Measurements from ENCODE around the gene GRHL1.

GRHL1 gene

DNA sequence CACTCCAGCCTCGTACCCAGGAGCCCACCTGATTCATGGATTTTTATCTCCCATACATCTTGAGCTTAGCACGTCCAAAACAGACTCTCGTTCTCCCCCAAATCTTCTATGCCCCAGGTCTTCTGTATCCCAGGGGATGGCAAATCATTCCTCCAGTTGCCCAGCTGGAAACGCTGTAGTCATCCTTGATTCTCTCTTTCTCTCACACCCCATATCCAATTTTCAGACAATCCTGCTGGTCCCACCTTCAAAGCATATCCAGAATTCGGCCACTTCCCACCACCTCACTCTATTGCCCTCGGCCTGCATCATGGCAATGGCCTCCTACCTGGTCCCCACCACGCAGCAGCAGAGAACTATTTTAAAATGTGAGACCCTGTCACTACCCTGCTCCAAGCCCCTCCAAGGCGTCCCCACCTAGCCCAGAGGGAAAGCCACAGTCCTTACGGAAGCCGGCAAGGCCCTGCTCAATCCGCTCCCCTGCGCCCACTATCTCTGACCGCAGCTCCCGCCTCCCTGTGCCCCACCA is 1.4 kb upstream of the GRHL1 start:
- DNase-seq = no peak

DNA sequence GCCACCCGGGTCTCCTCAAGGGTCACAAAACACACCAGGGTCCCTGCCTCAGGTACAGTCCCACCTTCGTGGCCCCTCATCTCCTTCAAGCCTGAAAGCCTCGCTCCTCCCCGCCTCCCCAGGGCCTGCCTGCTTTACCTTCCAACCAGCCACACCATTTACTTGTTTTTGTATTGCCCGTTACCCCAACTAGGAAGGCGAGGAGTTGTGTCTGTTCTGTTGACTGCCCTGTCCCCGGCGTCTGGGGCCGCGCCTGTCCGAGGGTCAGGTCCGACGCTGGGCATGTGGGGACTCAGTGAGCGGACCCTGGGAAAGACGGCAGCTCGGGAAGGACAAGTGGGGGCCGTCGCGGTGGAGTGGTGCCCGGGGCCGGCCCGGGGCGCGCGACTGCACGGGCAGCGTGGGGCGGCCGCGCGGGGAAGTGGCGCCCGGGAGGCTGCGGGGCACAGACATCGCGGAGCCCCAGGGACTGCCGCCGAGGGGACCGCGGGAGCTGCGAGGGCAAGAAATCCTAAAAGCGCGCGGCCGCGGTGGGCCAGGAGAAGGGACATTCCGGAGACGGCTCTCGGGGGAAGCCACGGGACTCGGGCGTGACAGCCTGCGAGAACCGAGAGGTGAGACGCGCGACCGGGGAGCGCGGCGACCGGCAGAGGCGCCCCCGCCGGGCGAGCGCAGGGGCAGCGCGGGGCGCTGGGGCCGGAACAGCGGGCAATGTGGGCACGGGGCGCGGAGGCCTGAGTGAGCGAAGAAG is 797 bp upstream of the GRHL1 start:
- peak; percentile 70 for DNase-seq

GRCh38 chr2:9951272-9951521 is 296 bp upstream of the GRHL1 start:
- no peak for DNase-seq

- DNase-seq = peak; percentile 31
Measured at GRCh38 chr2:9952286-9952737, 819 bp downstream of the GRHL1 start.

- no peak for DNase-seq
Measured at GRCh38 chr2:9952856-9953503, 1.5 kb downstream of the GRHL1 start.

- DNase-seq = no peak
Measured at GRCh38 chr2:9954136-9954535, 2.6 kb downstream of the GRHL1 start.

GRCh38 chr2:9958057-9958456 is 6.6 kb downstream of the GRHL1 start:
- no peak for DNase-seq

GRCh38 chr2:9959262-9959661 is 7.8 kb downstream of the GRHL1 start:
- DNase-seq = no peak

DNA sequence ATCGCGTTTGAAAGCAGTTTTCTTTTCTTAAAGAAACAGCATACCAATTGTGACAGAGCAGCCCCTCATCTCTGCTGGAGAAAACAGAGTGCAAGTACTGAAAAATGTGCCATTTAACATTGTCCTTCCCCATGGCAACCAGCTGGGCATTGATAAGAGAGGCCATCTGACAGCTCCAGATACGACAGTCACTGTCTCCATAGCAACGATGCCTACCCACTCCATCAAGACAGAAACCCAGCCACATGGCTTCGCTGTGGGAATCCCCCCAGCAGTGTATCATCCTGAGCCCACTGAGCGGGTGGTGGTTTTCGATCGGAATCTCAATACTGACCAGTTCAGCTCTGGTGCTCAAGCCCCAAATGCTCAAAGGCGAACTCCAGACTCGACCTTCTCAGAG is 9.5 kb downstream of the GRHL1 start:
- no peak for DNase-seq

DNA sequence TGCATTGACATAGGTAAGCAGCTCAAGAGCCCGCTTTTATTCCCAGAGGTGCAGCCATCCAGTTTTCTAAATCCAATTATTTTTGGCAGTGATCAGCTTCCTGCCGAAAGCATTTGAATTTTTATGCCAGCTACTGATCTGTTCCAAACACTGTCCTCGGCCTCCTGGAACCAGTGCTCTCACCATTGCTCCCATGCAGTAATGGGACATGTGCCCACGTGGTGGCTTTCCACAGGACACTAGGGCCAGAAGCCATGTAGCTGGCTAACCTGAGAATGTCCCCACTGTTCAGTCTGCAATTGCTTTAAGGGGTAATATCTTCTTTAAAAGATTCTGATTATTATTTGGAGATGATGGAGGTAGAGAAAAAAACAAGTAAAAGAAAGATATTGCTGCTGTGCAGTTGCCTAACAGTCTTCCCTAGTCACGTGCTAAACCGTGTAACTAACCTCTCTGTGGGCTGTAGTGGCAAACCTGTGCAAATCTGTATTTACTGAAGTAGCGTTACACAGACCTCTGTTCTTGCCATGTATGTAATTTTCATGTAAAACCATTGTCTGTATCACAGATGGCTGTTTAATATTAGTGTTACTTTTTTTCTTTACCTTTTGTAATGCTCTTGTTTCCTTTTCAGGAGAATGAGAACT is 13.0 kb downstream of the GRHL1 start:
- no peak for DNase-seq

DNA sequence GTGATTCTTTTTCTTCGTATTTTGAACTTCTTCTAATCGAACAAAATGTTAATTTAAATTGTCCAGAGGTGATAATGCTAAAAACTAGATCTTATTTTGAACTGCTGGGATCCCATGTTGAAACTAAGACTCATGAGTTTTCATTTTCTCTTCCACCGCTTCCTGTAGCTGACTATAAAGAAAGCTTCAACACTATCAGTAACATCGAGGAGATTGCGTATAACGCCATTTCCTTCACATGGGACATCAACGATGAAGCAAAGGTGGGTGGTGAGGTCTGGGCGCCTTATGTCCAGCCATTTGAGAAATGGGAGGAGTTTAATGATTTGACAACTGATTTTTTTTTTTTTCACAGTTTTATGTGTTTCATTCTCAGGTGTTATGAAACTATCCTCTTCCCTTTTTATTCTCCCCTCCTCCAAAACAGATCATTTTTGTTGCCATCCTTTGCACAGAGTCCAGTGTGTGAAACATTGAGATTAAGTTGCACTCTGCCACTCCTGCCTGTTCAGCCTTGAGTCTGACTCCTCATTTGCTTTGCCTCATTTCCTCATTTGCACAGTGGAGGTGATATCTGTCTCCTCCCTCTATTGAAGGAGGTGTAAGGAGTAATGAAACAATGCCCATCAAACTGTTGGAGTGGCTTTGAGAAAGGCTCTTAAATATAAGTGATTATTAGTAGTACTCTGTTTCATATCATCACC is 13.8 kb downstream of the GRHL1 start:
- DNase-seq = no peak

DNA sequence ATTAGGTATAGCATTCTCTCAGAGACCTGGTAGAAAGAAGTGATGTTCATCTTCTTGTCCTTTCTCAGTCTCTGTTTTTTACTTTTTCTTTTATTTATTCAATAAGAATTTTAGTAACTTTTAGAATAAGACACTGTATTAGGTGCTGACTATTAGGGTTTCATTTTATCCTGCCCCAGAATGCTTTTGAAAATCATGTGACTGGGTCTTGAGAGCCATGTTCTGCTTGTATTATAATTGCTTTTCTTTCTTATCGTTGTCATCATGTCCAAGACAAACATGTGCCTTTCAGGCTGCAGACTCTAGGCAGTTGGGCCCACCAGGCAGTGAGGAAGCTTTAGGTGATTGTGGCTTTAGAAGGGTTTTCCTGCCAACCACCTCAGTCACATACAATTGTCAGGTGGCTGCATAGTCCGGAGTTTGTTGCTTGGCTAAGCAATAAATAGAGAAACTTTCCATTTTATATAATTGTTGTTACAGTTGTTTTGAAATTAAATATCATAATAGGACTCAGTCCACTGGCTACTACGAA is 15.1 kb downstream of the GRHL1 start:
- DNase-seq = no peak

- no peak for DNase-seq
Measured at GRCh38 chr2:9967053-9967775, 15.7 kb downstream of the GRHL1 start.

DNA sequence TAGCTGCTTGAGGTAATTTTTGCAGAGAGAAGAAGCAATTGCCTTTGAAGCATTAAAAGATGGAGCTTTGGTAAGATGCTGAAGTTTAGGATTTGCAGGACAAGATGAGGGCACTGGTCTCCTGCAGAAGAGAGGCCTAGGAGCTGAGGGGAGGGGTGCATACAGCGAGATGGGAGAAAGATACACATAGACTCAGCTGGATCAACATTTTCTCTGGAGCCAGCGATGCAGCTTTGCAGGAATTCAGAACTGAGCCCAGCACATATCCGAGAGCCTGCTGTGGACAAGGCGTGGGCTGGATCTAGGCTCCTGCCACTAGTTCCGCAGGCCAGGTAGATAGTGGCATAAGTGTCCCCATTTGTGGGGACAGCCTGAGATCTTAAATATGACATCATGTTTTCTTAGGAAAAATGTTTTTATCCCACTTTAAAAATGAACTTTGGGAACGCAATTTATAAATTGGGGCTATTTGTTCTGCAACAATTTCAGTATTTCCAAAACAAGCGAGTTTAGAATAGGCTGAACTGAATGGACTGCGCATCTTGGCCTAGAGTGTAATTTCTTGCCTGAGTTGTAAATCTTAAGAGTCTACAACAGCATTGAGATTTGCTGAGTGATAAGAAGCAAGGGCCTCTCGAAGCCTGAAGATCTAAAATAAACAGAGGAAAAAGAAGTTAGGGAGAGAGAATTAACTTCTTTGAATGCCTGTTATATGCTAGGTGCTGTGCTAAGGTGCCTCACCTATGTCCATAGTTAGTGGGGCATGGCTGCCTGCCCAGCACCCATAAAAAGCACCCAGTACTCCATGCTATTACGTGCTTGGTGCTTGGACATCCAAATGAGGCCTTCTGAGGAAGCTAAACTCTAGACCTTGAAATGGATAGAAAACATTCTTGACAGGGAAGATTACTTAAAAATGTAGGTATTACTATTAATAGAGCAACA is 17.3 kb downstream of the GRHL1 start:
- no peak for DNase-seq

- DNase-seq = no peak
Measured at GRCh38 chr2:9970200-9971044, 18.9 kb downstream of the GRHL1 start.

GRCh38 chr2:9971105-9971818 is 19.8 kb downstream of the GRHL1 start:
- no peak for DNase-seq

- no peak for DNase-seq
Measured at GRCh38 chr2:9971890-9972289, 20.4 kb downstream of the GRHL1 start.

GRCh38 chr2:9972621-9973479 is 21.4 kb downstream of the GRHL1 start:
- no peak for DNase-seq

GRCh38 chr2:9973690-9974089 is 22.2 kb downstream of the GRHL1 start:
- no peak for DNase-seq

Measured in NCI-H345 (cell line).